SKM-1 (cell line): ENCODE measurements around the gene CACNA1S.

Experiments used
- DNase-seq: peaks from one replicate; lab custom pipeline; 2025; ENCODE audit not compliant: unreplicated experiment; lab: John Stamatoyannopoulos, UW

The CACNA1S gene

DNA sequence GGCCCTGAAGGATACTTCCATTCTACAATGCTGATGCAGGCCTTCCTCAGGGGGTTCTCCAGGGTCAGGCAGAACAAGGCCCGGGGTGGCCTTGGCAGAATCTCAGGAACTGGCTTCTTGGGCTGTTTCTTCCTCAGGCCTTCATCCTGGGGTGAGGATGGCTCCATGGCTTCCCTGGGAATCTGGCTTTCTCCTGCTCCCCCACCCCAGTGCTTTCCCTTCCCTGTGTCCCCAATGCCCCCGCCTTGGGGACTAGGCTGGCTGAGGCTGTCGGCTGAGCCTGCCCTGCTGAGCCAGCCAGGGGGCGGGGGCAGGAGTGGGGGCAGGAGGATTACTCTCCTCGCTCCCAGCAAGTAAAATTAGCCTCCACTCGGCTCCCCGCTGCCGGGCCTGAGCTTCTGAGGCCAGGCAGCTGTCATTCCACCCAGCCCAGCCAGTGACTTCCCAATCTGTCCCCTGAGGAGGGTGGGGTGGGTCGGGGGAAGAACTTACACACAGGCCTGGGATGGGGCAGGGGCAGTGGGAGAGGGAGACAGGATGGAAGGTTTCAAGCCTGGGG is at the start of gene CACNA1S:
TSS of gene CACNA1S (minus strand) at position 254 of the 559 bp plus-strand sequence. CDS start at position 167, 87 bp downstream.
- no peak for DNase-seq

DNA sequence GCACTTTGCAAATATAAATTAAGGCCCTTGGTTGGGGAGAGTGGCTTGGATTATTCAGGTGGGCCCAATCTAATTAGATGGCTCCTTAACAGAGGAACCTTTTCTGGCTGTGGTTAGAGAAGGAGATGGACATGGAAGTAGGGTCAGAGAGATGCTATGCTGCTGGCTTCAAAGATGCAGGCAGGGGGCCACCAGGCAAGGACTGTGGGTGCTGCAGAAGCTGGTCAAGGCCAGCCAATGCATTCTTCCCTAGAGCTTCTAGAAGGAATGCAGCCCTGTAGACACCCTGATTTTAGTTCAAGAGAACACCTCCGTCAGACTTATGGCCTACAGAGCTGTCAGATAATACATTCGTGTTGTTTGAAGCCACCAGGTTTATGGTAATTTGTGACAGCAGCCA is 45.7 kb upstream of the CACNA1S start:
- DNase-seq = no peak

DNA sequence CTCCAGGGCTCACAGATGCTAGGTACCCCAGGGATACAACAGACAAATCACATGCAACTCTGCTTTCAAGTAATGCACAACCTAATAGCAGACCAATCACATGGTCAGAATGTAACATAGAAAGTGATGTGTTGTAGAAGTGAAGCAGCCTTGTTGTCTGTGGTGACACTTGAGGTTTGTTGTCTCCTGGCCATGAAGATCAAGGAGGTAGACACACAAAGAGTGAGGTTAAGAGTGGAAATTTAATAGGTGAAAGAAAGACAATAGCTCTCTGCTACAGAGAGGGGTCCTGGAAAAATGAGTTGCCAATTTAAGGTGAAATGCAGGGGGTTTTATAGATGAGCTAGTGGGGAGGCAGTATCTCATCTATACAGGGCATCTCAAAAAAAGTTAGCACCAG is 44.6 kb upstream of the CACNA1S start:
- DNase-seq = no peak

DNA sequence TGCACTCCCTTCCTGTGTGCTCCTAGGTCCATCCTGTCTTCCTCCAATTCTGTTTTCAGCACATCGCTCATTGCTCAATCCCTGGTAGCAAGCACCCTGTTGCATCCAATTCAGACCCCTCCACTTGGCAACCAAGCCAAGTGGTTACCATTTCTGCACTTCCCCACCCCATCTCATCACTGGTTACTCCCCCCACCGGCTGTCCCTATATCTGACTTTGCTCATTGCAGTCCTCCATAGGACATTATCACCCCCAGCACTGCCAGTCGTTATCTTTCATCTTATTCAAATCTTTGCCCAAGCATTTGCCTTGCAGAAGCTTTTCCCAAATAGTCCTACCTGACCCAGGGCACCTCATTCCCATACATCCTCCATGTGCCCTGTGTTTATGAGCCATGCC is 44.1 kb upstream of the CACNA1S start:
- DNase-seq = no peak

DNA sequence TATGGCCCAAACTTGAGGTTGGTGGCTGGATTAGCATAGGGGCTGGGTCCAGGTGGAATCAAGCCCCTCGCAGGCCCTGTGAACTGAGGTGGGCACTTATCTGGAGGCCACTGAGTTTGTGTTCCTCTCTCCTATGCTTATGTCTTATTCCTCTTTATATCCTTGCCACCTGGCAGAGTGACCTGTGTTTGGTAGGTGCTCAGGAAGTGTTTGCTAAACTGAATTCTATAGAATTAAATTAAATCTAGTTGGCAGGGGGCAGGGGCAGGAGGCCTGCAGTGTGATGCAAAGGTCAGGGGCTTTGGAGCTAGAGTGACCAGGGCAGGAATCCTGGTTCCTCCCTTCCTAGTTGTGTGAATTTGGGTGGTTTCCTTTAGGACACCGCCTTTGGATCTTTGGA is 43.1 kb upstream of the CACNA1S start:
- DNase-seq = no peak

DNA sequence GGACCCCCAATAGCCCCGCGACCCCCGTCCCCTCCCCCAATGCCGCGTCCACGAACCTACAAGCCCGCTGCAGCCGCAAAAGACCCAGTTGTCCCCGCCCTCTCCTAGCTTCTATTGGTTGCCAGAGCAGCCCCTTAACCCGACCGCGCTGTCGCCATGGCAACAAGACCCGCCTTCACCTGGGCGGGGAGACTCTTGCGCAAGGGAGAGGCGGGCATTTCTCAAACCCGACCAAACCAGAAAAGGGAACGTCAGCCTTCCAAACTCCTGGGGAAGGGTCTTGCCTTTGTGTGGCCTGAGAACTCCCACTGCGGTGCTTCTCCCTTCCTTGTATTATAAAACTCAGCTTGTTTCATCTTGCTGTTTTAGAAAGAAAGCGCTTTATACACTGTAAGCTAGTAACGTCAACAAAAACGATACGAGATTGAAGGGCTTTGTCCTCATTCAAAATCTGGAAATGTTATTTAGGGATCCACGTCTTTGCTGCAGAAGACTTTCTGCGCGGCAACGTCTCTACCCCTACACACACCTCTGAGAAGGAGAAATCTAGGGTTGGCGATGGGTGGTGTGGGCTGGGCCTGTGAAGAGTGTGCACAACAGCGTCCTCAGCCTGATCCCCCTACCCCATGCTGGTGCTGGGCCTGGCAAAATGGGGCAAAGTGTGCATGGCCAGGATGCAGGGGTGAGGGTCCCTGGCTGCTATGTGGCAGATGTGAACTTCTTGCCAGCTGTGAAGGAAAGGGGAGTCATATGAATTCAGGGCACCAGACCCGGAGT is 42.4 kb upstream of the CACNA1S start, which contains the start of gene TMEM9:
TSS of gene TMEM9 (minus strand) at position 86 of the 777 bp plus-strand sequence. CDS start 551 bp downstream, outside the sequence.
- DNase-seq = peak; percentile 94

DNA sequence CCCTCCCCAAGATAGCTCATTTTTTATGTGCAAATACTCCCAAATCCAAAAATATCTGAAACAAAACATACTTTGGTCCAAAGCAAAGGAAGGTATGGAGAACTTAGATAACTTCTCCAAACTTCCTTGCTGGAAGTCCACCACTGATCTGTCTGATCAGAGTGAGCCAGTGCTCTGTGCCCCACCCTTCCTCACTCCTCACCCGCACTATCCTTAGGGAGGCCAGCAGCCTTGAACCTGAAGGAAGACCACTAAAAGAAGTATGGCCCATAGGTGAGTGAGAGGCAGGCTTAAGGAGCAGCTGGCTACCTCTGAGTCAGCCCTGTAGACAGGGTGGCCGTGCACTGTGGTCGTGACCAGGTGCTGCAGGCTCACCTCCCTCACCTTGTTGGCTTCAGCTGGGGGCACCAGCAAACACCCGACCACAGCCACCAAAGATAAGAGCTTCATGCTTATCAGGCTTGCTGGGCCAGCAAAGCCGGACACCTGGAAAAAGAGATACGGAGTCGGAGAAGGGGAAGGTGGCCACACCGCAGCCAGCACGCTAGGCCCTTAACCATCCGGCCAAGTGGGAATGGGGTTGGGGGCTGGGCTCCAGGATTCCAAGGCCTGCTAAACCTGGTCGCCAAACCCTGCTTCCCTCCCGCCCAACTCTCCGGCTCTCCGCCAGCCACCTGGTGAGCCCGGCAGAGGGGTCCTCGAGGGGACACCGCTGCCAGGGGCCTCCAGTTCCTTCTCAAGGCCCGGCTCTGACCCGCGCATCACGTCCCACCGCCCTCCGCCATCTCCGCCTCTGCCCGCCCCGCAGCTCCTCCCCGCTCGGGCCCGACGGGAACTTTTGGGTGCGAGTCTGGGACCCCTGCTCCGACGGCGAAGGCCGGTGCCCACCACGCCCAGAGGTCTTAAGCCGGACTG is 41.5 kb upstream of the CACNA1S start:
- DNase-seq = peak; percentile 87

DNA sequence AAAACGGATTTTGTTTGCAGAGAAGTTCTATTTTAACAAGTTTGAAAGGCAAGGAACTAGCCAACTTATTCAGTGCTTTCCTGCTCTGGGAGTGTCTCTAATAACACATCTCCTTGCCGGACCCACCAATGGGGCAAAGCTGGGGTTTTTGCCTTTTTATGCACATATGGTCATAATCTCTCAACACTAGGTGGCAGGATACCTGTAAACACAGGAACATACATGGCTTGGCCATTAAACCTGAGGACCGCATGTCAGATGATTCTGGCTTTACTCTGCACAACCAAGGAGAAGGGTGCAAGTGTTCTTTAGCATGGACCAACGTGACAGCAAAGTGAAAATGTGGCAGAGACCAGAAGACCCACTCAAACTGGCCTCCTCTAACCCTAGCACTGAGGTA is 37.2 kb upstream of the CACNA1S start:
- peak; percentile 30 for DNase-seq

DNA sequence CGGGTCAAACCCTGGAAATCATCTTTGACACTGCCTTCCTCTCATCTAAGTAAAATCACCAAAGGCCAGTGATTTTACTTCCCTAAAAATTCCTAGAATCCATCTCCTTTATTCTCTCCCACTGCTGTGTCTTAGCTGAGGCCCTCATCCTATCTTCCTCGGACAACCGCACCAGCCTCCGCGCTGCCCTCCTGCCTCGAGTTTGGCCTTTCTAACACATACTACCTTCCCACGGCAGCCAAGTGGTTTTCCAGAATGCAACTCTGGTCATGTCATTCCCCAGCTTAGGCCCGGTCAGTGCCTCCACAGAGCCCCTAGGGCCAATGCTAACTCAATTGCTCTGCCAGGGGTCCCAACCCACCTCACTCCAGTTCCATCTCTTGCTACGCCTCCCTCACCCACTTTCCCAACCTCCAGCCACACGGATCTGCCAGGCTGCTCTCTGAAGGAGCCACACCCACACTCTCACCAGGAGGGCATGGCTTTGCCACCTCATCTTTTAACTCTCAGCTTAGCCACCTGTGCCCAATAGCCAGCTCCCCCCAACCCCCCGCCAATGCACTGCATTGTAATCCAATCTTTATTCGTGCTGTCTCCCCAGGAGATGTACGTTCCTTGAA is 35.3 kb upstream of the CACNA1S start:
- DNase-seq = no peak

DNA sequence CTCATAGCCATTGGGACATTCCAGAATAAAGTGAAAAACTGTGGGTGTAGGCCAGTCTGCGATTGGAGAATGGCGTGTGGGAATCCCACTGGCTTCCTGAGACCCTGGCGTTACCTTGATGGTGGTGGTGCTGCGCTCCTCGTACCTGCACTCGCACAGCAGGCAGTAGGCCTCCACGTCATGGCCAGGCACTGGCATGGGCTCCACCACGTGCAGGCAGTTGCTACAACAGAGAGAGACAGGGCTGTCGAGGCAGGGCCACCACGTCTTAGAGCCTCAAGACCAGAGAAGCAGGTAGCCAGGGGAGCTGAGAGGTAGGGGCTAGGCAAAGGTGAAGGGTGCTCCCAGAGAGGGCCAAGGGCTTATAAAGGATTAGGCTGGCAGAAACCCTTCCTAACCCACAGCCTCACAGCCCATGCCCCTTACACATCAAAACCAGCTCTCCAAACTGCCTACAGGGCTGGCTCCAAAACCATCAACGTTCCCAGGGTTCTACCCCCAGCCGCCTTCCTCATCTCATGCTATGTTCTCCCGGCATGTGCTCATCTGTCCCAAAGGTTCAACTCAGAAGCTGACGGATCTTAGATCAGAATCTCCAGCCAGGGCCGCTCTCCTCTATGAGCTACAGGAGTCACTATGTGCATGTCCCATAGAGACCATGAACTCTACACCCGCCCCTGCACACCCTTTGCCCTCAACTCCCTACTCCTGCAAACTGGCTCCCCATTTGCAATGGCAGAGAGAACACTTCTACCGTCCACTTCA is 34.6 kb upstream of the CACNA1S start:
- DNase-seq = no peak

DNA sequence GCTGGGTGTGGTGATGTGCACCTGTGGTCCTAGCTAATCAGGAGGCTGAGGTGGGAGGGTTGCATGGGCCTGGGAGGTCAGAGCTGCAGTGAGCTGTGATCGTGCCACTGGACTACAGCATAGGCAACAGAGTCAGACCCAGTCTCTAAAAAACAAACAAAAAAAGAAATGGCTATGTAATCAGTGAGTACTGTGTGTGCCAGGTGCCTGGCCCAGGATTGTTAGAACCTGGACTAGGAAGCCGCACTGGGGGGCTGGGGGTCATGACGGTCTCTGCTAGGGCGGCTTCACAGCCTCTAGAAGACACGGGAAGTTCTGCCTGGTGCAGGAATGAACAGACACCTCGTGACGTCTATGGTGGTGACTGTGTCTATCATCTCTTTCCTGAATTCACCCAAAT is 33.6 kb upstream of the CACNA1S start:
- DNase-seq = no peak

DNA sequence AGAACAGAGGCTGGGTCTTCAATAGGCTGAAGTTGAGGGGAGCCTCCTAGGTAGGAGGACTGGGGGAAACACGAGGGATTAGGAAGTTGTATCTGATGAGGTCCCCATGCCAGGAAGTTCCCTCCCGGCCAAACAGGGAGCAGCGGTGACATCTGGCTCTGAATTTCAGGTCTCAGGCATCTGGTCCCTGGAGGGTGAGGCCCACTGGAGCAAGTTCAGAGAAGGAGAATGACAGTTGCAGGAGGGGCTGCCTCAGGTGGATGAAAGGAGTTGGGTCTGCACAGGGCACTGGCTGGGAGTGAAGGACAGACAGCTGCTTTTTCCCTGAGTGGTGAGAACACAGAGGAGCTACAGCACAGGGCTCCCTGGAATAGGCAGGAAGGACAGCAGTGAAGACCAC is 32.9 kb upstream of the CACNA1S start:
- DNase-seq = no peak

DNA sequence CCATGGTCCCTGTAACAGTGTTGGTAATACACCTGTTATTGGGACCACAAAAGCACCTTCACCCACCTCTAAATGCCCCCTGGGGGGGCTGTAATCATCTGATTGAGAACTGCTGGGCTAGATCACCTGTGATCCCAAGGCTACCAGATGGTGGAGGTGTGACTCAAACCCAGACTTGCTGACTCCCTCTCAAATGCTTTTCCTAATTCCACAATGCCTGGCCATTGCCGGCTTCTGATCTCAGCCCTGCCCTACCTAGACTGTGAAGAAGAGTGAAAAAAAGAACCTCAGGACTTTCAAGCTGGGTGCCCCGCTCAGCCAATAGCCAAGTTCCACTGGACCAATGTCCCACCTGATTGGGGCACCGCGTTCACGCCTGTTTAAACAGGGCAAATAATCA is 32.5 kb upstream of the CACNA1S start:
- DNase-seq = no peak

DNA sequence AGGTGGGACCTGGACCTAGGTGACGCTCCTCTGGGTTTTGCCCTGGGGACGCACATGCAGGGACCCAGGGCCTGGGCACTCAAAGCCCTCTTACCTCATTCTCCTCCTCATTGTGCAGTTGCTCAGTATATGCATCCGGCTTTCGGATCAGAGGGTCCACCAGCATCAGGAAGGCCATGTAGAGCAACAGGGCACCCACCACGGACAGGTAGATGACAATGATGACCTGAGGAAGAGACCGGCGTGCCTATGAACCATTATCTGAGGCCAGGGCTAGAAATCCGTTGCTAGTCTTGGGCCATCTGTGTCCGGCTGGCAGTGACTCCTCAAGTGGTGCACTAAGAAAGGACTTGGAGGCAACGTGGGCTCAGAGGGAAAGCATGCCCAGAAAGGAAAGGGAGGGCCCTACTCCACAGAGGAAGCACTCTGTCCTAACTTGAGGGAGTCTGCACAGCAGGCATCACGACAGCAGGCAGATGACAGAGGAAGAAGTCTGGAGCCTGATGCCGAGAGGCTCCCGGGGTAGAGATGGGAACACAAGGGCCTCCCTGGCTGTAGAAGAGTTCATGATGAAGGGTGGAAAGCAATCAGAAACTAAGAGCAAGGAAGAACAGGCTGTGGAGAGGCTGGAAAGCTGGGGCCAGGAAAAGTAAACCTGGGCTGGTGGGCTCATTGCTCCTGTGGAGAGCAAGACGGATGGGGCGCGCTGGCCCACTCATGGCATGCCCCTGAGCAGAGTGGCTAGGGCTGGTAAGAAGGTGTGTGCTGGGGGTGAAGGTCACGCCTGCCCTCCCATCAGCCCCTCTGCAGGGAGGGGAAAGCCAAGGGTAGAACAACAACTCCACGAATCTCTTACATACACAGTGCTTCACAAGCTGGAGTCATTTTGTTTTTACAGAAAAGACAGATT is 31.8 kb upstream of the CACNA1S start:
- no peak for DNase-seq

DNA sequence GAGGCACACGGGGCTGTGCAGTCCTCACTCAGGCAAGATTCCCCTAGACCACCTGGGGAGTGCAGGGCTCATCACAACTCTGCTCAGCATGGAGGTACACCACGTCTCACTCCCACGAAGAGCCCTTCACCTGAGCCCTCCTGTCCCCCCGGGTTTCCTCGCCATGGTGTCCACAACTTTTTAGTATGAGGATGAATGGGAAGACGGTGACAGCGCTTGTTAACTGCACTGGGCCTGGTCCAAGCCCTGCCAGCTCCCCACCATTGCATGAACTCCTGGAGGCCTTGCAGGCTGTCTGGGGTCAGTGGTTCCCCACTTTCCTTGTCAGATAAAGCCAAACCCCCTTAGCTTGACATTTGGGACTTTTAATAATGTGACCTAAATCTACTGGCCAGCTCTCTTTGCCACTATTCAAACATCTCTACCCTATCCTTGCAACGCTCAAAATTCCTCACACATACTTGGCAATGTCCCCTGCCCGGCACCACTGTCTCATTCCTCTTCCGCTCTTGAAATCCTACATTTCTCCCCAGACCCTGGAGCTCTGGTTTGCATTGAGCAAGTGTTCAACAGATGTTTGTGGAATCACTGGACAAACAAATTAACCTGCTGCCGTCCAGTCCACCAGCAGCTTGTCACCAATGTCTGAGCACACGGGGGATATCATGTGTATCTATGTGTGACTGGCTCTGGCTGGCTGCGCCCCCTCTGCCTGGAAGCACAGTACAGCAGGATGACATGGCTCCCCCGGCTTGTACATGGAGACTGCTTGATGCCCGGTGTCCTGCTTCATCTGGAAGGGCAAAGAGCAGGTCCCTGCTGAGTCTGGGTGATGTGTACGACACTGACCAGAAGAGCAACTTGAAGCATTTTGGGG is 30.9 kb upstream of the CACNA1S start:
- no peak for DNase-seq

DNA sequence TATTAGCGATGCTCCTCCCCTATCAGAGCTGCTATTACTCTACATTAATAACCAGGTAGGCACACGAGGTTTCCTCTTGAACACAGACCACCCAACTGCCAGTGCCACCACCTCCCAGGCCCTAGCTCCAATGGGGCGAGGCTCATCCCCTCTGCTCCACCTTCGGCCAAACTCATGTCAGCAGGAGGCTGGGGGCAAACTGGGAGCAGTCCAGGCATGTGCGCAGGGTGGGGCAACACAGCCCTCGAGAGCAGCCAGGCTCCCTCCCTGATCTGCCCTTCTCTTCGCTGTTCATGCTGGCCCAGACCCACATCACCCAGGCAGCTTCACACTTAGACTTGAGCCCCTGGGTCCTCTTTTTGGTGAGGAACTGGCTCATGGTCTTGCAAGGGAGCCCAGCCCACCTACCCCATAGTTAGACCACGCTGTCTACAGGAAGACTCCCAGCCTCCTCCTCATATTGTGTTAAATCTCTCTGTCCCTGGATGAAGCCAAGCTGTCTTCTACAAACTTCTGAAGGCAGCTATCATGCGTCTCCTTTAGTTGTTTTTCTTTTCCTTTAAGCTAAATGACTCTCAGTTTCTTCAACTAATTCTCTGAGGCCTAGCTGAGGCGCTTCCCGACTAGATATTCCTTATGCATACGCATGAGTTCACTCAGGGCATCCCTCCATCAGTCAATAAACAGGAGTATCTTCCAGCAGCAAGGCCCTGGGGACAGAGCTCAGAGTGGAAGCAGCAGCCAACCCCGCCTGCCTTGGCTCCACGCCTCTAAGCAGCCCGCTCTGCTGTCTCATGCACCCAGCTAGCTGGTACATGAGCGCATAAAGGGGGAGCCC is 30.0 kb upstream of the CACNA1S start:
- DNase-seq = no peak

DNA sequence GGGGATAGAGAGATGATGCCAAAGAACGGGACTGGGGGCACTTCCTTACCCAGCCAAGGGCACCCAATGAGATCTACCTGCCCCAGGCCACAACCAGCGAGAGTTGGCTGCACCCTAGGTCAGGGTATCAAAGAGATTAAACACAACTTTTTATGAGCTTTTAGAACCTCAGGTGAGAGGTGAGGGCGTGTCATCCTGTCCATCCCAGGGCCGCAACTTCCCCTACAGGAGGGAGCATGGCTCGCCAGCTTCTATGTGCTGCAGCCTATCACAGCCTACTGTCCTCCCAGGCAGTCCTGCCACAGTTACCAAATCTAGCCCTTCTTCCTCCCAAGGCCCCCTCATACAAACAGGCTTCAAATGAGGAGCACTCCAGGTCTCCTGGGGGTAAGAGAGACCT is 29.2 kb upstream of the CACNA1S start:
- DNase-seq = no peak

DNA sequence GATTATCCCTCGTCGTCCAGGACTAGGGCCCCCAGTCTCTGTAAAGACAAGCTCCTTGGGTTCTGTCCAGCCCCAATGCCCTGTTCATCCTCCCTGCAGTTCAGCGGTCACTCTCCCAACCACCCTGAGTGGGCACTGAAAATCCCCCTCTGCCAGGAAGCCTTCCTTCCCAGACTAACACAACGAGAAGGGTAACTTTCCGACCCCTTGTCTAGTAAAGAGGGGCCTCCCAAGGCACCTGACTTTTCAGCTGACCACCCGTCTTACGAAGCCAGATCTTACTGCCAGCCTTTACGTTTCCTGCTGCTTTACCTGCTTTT is 28.7 kb upstream of the CACNA1S start:
- no peak for DNase-seq
